ENCODE data around the gene SLC30A7.

DNA sequence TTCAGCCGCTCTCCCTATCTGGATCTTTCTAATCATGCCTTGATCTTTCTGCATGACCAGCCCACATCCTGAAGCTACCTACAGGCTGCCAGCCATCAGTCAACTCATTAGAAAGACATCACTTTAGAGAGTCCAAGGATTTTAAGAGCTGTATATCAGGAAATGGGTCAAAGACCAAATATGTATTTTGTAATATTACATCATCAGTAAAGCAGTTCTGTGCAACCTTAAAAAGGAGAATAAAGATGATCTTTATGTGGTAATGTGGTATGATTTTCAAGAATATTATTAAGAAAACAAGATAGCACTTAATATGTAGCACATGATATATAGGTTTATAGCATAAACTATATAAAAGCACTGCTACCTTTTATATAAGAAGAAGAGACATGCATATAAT is 47.6 kb downstream of the SLC30A7 start:
- TF ChIP-seq, protein P1, sequence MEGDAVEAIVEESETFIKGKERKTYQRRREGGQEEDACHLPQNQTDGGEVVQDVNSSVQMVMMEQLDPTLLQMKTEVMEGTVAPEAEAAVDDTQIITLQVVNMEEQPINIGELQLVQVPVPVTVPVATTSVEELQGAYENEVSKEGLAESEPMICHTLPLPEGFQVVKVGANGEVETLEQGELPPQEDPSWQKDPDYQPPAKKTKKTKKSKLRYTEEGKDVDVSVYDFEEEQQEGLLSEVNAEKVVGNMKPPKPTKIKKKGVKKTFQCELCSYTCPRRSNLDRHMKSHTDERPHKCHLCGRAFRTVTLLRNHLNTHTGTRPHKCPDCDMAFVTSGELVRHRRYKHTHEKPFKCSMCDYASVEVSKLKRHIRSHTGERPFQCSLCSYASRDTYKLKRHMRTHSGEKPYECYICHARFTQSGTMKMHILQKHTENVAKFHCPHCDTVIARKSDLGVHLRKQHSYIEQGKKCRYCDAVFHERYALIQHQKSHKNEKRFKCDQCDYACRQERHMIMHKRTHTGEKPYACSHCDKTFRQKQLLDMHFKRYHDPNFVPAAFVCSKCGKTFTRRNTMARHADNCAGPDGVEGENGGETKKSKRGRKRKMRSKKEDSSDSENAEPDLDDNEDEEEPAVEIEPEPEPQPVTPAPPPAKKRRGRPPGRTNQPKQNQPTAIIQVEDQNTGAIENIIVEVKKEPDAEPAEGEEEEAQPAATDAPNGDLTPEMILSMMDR (IDR thresholded peaks at IDR 0.05; ENCODE audit: low read depth, low read length, poor library complexity, severe bottlenecking), result no peak
- no peak for TF ChIP-seq EZH2phosphoT487 (IDR thresholded peaks at IDR 0.05; ENCODE audit: borderline replicate concordance, low read length)

All from DOHH2 (cell line).